Hepatocyte (in vitro differentiated cells): ENCODE results near the gene NTF4. TPM values are rescaled to one million over a fixed set of nuclear protein-coding genes. Genes with fewer than 3 reads are reported as not detected.
A peak's percentile ranks its signal among the peaks of the same experiment; 100 is the strongest.
"Not testable (repeated sequence)": the region's sequence is repeated elsewhere in the genome, so short reads cannot be mapped to it uniquely, and the experiment has no call there.

Experiments used
- DNase-seq: peaks from one replicate; pipeline ENCODE4 v3.0.0-alpha.2; 2016; ENCODE audit warnings: low spot score
- H2AFZ ChIP-seq: fragments of 200-600 bp; sonication (generic); 2 replicates; pipeline ENCODE4 v1.6.0; 2016; ENCODE audit warnings: antibody characterized with exemption, mild to moderate bottlenecking
- H3K27ac ChIP-seq: fragments of 200-600 bp; sonication (generic); 2 replicates; pipeline ENCODE4 v1.5.1; 2016; ENCODE audit warnings: mild to moderate bottlenecking
- H3K27me3 ChIP-seq: fragments of 200-600 bp; sonication (generic); 2 replicates; pipeline ENCODE4 v1.6.1; 2016
- H3K36me3 ChIP-seq: fragments of 200-600 bp; sonication (generic); replicated peaks from 2 replicates; pipeline ENCODE4 v1.5.1; 2016; ENCODE audit warnings: low read depth; ENCODE audit not compliant: insufficient read depth
- H3K4me1 ChIP-seq: fragments of 200-600 bp; sonication (generic); 2 replicates; pipeline ENCODE4 v1.5.1; 2016; ENCODE audit warnings: mild to moderate bottlenecking, moderate library complexity; ENCODE audit not compliant: insufficient read depth
- H3K4me2 ChIP-seq: fragments of 200-600 bp; sonication (generic); 2 replicates; pipeline ENCODE4 v1.6.0; 2016
- H3K4me3 ChIP-seq: fragments of 200-600 bp; sonication (generic); 2 replicates; pipeline ENCODE4 v1.5.1; 2016; ENCODE audit warnings: mild to moderate bottlenecking
- H3K79me2 ChIP-seq: fragments of 200-600 bp; sonication (generic); 2 replicates; pipeline ENCODE4 v1.6.0; 2017; ENCODE audit warnings: mild to moderate bottlenecking
- H3K9me2 ChIP-seq: fragments of 200-600 bp; sonication (generic); replicated peaks from 2 replicates; pipeline ENCODE4 v1.6.0; 2017; ENCODE audit warnings: mild to moderate bottlenecking; ENCODE audit not compliant: insufficient read depth
- H3K9me3 ChIP-seq: fragments of 200-600 bp; sonication (generic); 2 replicates; pipeline ENCODE4 v1.5.1; 2016; ENCODE audit warnings: low read depth, mild to moderate bottlenecking
- H4K20me1 ChIP-seq: fragments of 200-600 bp; sonication (generic); 2 replicates; pipeline ENCODE4 v1.6.0; 2016; ENCODE audit warnings: mild to moderate bottlenecking; ENCODE audit not compliant: insufficient read depth, poor library complexity, severe bottlenecking
- CTCF ChIP-seq: fragments of 200-600 bp; sonication (generic); IDR thresholded peaks from 2 replicates; pipeline ENCODE4 v1.5.1; 2016; ENCODE audit warnings: antibody characterized with exemption, mild to moderate bottlenecking; ENCODE audit not compliant: poor library complexity
- EZH2 ChIP-seq: fragments of 200-600 bp; sonication (generic); IDR thresholded peaks from 2 replicates; pipeline ENCODE4 v1.6.1; 2016; ENCODE audit warnings: antibody characterized with exemption, mild to moderate bottlenecking, borderline replicate concordance
- EZH2phosphoT487 ChIP-seq: fragments of 200-600 bp; sonication (generic); IDR thresholded peaks from one replicate; pipeline ENCODE4 v1.6.1; 2018; ENCODE audit warnings: antibody characterized with exemption, mild to moderate bottlenecking, low read depth, moderate library complexity; ENCODE audit not compliant: unreplicated experiment, severe bottlenecking
- WGBS: methylation state at CpG from one replicate; pipeline ENCODE4 v1.1.6; 2016; ENCODE audit warnings: low lambda C conversion rate; ENCODE audit errors: missing lambda C conversion rate; 5-methylcytosine and 5-hydroxymethylcytosine counted together
- polyA plus RNA-seq: library from polyadenylated mRNA; unstranded; fragments of >200 nt; fragmentation: Nextera tagmentation; extraction: Ambion mirVana; gene quantifications from 2 replicates; pipeline ENCODE4 v1.2.1, GENCODE V29; 2016
- total RNA-seq: library from RNA; depleted of rRNA; stranded (reverse); fragments of >200 nt; gene quantifications from 2 replicates; pipeline ENCODE4 v1.2.3, GENCODE V29; 2014

Gene NTF4
- total and polyA plus RNA-seq, 2 experiments from 2014 or later, result 2.9 to 6.9 TPM

GRCh38 chr19:49058562-49058961 lies 6.1 kb downstream of the NTF4 start:
- H4K20me1 ChIP-seq, result no peaks in the 10 kb centered on the region
- no peaks in the 10 kb centered on the region for H3K79me2 ChIP-seq
- no peaks in the 10 kb centered on the region for H3K9me2 ChIP-seq
- H3K4me3 ChIP-seq, result no peak overlapping the region
- no peak for TF ChIP-seq EZH2
- no peak for TF ChIP-seq EZH2phosphoT487
- no peak for TF ChIP-seq CTCF
- H3K9me3 ChIP-seq, result no peaks in the 10 kb centered on the region
- peaks cover 17% of the 10 kb centered on the region for H3K4me1 ChIP-seq
- no peak overlapping the region for H2AFZ ChIP-seq
- DNase-seq, result no peak
- H3K4me2 ChIP-seq, result no peak overlapping the region
- 76% methylated on average over 4 of the region's 10 CpGs for WGBS
- H3K27ac ChIP-seq, result no peak overlapping the region
- no peaks in the 10 kb centered on the region for H3K36me3 ChIP-seq
- peaks cover 9% of the 10 kb centered on the region for H3K27me3 ChIP-seq

GRCh38 chr19:49057636-49058234 lies 6.9 kb downstream of the NTF4 start, which contains the start of gene CGB7:
TSS of gene CGB7 (minus strand) at chr19:49057749. CDS start at chr19:49055375, 2,374 bp downstream.
- H3K4me1 ChIP-seq, result peaks cover 17% of the 10 kb centered on the region
- no peaks in the 10 kb centered on the region for H3K9me3 ChIP-seq
- H3K27me3 ChIP-seq, result peaks cover 9% of the 10 kb centered on the region
- H3K4me2 ChIP-seq, result peak within 1 kb of the TSS; percentile 99
- peak; percentile 78 for DNase-seq
- H3K4me3 ChIP-seq, result peak within 1 kb of the TSS; percentile 36
- H3K9me2 ChIP-seq, result no peaks in the 10 kb centered on the region
- WGBS, result 16% methylated on average over 34 of the region's 38 CpGs
- H3K36me3 ChIP-seq, result no peaks in the 10 kb centered on the region
- H2AFZ ChIP-seq, result no peak within 1 kb of the TSS
- H3K79me2 ChIP-seq, result no peaks in the 10 kb centered on the region
- no peaks in the 10 kb centered on the region for H4K20me1 ChIP-seq
- TF ChIP-seq EZH2phosphoT487 (no peak), CTCF (no peak), EZH2 (no peak)
- no peak within 1 kb of the TSS for H3K27ac ChIP-seq

- Histone ChIP-seq H3K4me1 (peaks cover 17% of the 10 kb centered on the region), H3K4me2 (peak overlapping the region; percentile 99)
- not testable (repeated sequence) for DNase-seq, H3K4me3 ChIP-seq, H3K27me3 ChIP-seq, H3K36me3 ChIP-seq, H2AFZ ChIP-seq, H3K79me2 ChIP-seq, H3K9me3 ChIP-seq, H3K9me2 ChIP-seq, H3K27ac ChIP-seq, H4K20me1 ChIP-seq
- 37% methylated on average over 34 of the region's 34 CpGs for WGBS
Measured at GRCh38 chr19:49056902-49057596, 7.6 kb downstream of the NTF4 start.

GRCh38 chr19:49056101-49056901 lies 8.3 kb downstream of the NTF4 start:
- Histone ChIP-seq H3K9me2 (no peaks in the 10 kb centered on the region), H3K27me3 (peaks cover 9% of the 10 kb centered on the region), H3K9me3 (no peaks in the 10 kb centered on the region), H3K27ac (no peak overlapping the region), H2AFZ (peak overlapping the region; percentile 94), H4K20me1 (no peaks in the 10 kb centered on the region), H3K4me1 (peaks cover 17% of the 10 kb centered on the region), H3K36me3 (no peaks in the 10 kb centered on the region), H3K79me2 (no peaks in the 10 kb centered on the region), H3K4me3 (peak overlapping the region; percentile 65), H3K4me2 (peak overlapping the region; percentile 99)
- 4% methylated on average over 63 of the region's 63 CpGs for WGBS
- DNase-seq, result peak; percentile 74
- TF ChIP-seq EZH2phosphoT487 (no peak), EZH2 (no peak), CTCF (peak; percentile 40)

- not testable (repeated sequence) for DNase-seq, H3K27me3 ChIP-seq, H3K4me1 ChIP-seq, H3K36me3 ChIP-seq, H2AFZ ChIP-seq, H4K20me1 ChIP-seq, H3K27ac ChIP-seq, H3K9me2 ChIP-seq, H3K4me3 ChIP-seq, H3K79me2 ChIP-seq, H3K9me3 ChIP-seq, H3K4me2 ChIP-seq
- whole genome bisulfite sequencing, result 75% methylated on average over 24 of the region's 24 CpGs
Measured at GRCh38 chr19:49050376-49051033, 14.1 kb downstream of the NTF4 start.
